RPMI7951 (cell line): ENCODE measurements around the gene CGNL1. TPM values are rescaled to one million over a fixed set of nuclear protein-coding genes. Genes with fewer than 3 reads are reported as not detected.

ENCODE experiments used
- DNase-seq: peaks from one replicate; pipeline ENCODE4 v3.0.0-alpha.2; 2012; ENCODE audit warnings: low read depth
- total RNA-seq: library from RNA; depleted of rRNA; stranded (reverse); fragments of >200 nt; shearing (Covaris generic); gene quantifications from 2 replicates; pipeline ENCODE4 v1.2.3, GENCODE V29; 2014; rRNA removed

The CGNL1 gene
- total RNA-seq, 1 experiment from 2014 or later: under 0.01 TPM

- no peak for DNase-seq
These were observed 220.7 kb downstream of the CGNL1 start for GRCh38 chr15:57596978-57597377.

GRCh38 chr15:57597431-57597830 lies 221.1 kb downstream of the CGNL1 start:
- no peak for DNase-seq

GRCh38 chr15:57598346-57598745 lies 222.0 kb downstream of the CGNL1 start:
- no peak for DNase-seq

GRCh38 chr15:57599296-57599810 lies 223.0 kb downstream of the CGNL1 start:
- no peak for DNase-seq

GRCh38 chr15:57600197-57600596 lies 223.9 kb downstream of the CGNL1 start:
- DNase-seq: no peak

Other genes with a start within 250 kb of the CGNL1 start
- 0.24 and 0.29 TPM in 2 replicates for gene MYZAP, start 215.4 kb downstream of the CGNL1 start, total RNA-seq